Stimulated activated naive B cell treated with anti-CD40 and anti-IgM and Interleukin-4, amounts not matched to agents 10 μg/mL and 1 μg/mL and 100 μg/mL, for 72 hours (primary cell): ENCODE data around the gene PTPN21.
A peak's percentile ranks its signal among the peaks of the same experiment; 100 is the strongest.

ENCODE experiments used
- ATAC-seq, 2 donors: fragments of 150-1000 bp; cut with Tn5 transposase; replicated peaks; 2 replicates each; pipeline ENCODE4 v1.10.0; 2021; ENCODE audit warnings: moderate library complexity in 1 of 2
- DNase-seq: peaks from one replicate; pipeline ENCODE4 v3.0.0; 2021
- H3K27ac Mint-ChIP-seq: one replicate; pipeline ENCODE4 v1.8.0; 2022; ENCODE audit warnings: mild to moderate bottlenecking, mixed read lengths
- H3K27me3 Mint-ChIP-seq, 2 donors: one replicate each; pipeline ENCODE4 v1.8.0; 2022; ENCODE audit warnings: mixed read lengths in 2 of 2
- H3K36me3 Mint-ChIP-seq, 2 donors: one replicate each; pipeline ENCODE4 v1.8.0; 2022; ENCODE audit warnings: mixed read lengths in 2 of 2, mild to moderate bottlenecking in 1 of 2
- H3K4me1 Mint-ChIP-seq, 2 donors: one replicate each; pipeline ENCODE4 v1.8.0; 2022; ENCODE audit warnings: mixed read lengths in 2 of 2, mild to moderate bottlenecking in 1 of 2
- H3K4me3 Mint-ChIP-seq, 2 donors: one replicate each; pipeline ENCODE4 v1.8.0; 2022; ENCODE audit warnings: mild to moderate bottlenecking in 2 of 2, mixed read lengths in 2 of 2, moderate library complexity in 1 of 2
- H3K9me3 Mint-ChIP-seq, 2 donors: one replicate each; pipeline ENCODE4 v1.8.0; 2022; ENCODE audit warnings: mixed read lengths in 2 of 2, mild to moderate bottlenecking in 1 of 2

Gene PTPN21

GRCh38 chr14:88565427-88565826 is 10.6 kb upstream of the PTPN21 start:
- Mint-ChIP-seq H3K4me1 (peaks cover 12 to 27% of the 10 kb centered on the region in 2 donors), H3K36me3 (peaks cover 15 to 33% of the 10 kb centered on the region in 2 donors), H3K27me3 (peaks cover 7 to 9% of the 10 kb centered on the region in 2 donors), H3K27ac (no peak overlapping the region), H3K9me3 (peaks cover 4 to 5% of the 10 kb centered on the region in 2 donors), H3K4me3 (no peak overlapping the region)
- DNase-seq: no peak
- no peak for ATAC-seq

- Mint-ChIP-seq H3K27me3 (peaks cover 11 to 15% of the 10 kb centered on the region in 2 donors), H3K9me3 (peaks cover 4 to 5% of the 10 kb centered on the region in 2 donors), H3K36me3 (peaks cover 15 to 17% of the 10 kb centered on the region in 2 donors), H3K4me1 (peaks cover 14 to 27% of the 10 kb centered on the region in 2 donors), H3K27ac (peak overlapping the region; percentile 98), H3K4me3 (peak overlapping the region; percentile 93 to 95)
- DNase-seq: no peak
- ATAC-seq: no peak
These were observed 9.0 kb upstream of the PTPN21 start for GRCh38 chr14:88563845-88564244.

GRCh38 chr14:88562831-88563686 is 8.3 kb upstream of the PTPN21 start, which contains the start of gene ZC3H14:
Gene ZC3H14 (plus strand): TSS chr14:88563037. CDS start chr14:88563134, 97 bp downstream.
- Mint-ChIP-seq H3K9me3 (peaks cover 2% of the 10 kb centered on the region in 2 donors), H3K27me3 (peaks cover 13 to 17% of the 10 kb centered on the region in 2 donors), H3K4me3 (peak within 1 kb of the TSS; percentile 93 to 95), H3K36me3 (peaks cover 9 to 10% of the 10 kb centered on the region in 2 donors), H3K4me1 (peaks cover 15 to 27% of the 10 kb centered on the region in 2 donors), H3K27ac (peak within 1 kb of the TSS; percentile 98)
- peak; percentile 85 for DNase-seq
- peak; percentile 96 to 97 for ATAC-seq

GRCh38 chr14:88562532-88562830 is 7.7 kb upstream of the PTPN21 start:
- H3K27me3 Mint-ChIP-seq: peaks cover 13 to 17% of the 10 kb centered on the region in 2 donors
- H3K36me3 Mint-ChIP-seq: peaks cover 6 to 7% of the 10 kb centered on the region in 2 donors
- no peak for DNase-seq
- H3K4me3 Mint-ChIP-seq: peak overlapping the region; percentile 93 to 95
- H3K27ac Mint-ChIP-seq: peak overlapping the region; percentile 98
- peak in 1 of 2 donors; percentile 9 for ATAC-seq
- H3K9me3 Mint-ChIP-seq: no peaks in the 10 kb centered on the region
- H3K4me1 Mint-ChIP-seq: peaks cover 15 to 30% of the 10 kb centered on the region in 2 donors

- Mint-ChIP-seq H3K4me1 (peaks cover 20 to 39% of the 10 kb centered on the region in 2 donors), H3K27me3 (peaks cover 28 to 37% of the 10 kb centered on the region in 2 donors), H3K36me3 (peaks cover 4 to 5% of the 10 kb centered on the region in 2 donors), H3K9me3 (no peaks in the 10 kb centered on the region), H3K4me3 (no peak overlapping the region), H3K27ac (no peak overlapping the region)
- no peak for DNase-seq
- no peak for ATAC-seq
These were observed 5.0 kb upstream of the PTPN21 start for GRCh38 chr14:88559852-88560251.

GRCh38 chr14:88556581-88556980 is 1.8 kb upstream of the PTPN21 start:
- Mint-ChIP-seq H3K27me3 (peaks cover 37 to 53% of the 10 kb centered on the region in 2 donors), H3K36me3 (no peaks in the 10 kb centered on the region), H3K27ac (no peak overlapping the region), H3K4me3 (no peak overlapping the region), H3K4me1 (peaks cover 10 to 20% of the 10 kb centered on the region in 2 donors), H3K9me3 (no peaks in the 10 kb centered on the region)
- no peak for DNase-seq
- no peak for ATAC-seq

- Mint-ChIP-seq H3K27me3 (peaks cover 37 to 68% of the 10 kb centered on the region in 2 donors), H3K4me1 (peaks cover 10 to 20% of the 10 kb centered on the region in 2 donors), H3K36me3 (no peaks in the 10 kb centered on the region), H3K27ac (no peak overlapping the region), H3K9me3 (no peaks in the 10 kb centered on the region), H3K4me3 (peak overlapping the region; percentile 75 to 78)
- no peak for DNase-seq
- no peak for ATAC-seq
These were observed 836 bp downstream of the PTPN21 start for GRCh38 chr14:88553886-88554456.

- no peak for DNase-seq
- ATAC-seq: no peak
- H3K4me3 Mint-ChIP-seq: no peak overlapping the region
- peaks cover 7 to 20% of the 10 kb centered on the region in 2 donors for H3K4me1 Mint-ChIP-seq
- peaks cover 36 to 74% of the 10 kb centered on the region in 2 donors for H3K27me3 Mint-ChIP-seq
- no peaks in the 10 kb centered on the region for H3K9me3 Mint-ChIP-seq
- no peaks in the 10 kb centered on the region for H3K36me3 Mint-ChIP-seq
- H3K27ac Mint-ChIP-seq: no peak overlapping the region
These were observed 1.9 kb downstream of the PTPN21 start for GRCh38 chr14:88552876-88553275.

- Mint-ChIP-seq H3K4me1 (peaks cover 7 to 14% of the 10 kb centered on the region in 2 donors), H3K36me3 (no peaks in the 10 kb centered on the region), H3K4me3 (peak overlapping the region; percentile 74 to 77), H3K27ac (no peak overlapping the region), H3K9me3 (no peaks in the 10 kb centered on the region), H3K27me3 (peaks cover 36 to 76% of the 10 kb centered on the region in 2 donors)
- DNase-seq: no peak
- peak in 1 of 2 donors; percentile 30 for ATAC-seq
These were observed 2.8 kb downstream of the PTPN21 start for GRCh38 chr14:88551980-88552431.

GRCh38 chr14:88551094-88551870 is 3.5 kb downstream of the PTPN21 start:
- Mint-ChIP-seq H3K9me3 (no peaks in the 10 kb centered on the region), H3K4me1 (peaks cover 4 to 9% of the 10 kb centered on the region in 2 donors), H3K27me3 (peaks cover 30 to 69% of the 10 kb centered on the region in 2 donors), H3K4me3 (peak overlapping the region; percentile 74 to 77), H3K36me3 (no peaks in the 10 kb centered on the region), H3K27ac (no peak overlapping the region)
- DNase-seq: peak; percentile 57
- ATAC-seq: peak; percentile 75 to 82

- peaks cover 2 to 7% of the 10 kb centered on the region in 2 donors for H3K4me1 Mint-ChIP-seq
- no peaks in the 10 kb centered on the region for H3K9me3 Mint-ChIP-seq
- no peak for DNase-seq
- no peak overlapping the region for H3K27ac Mint-ChIP-seq
- H3K27me3 Mint-ChIP-seq: peaks cover 21 to 59% of the 10 kb centered on the region in 2 donors
- ATAC-seq: no peak
- H3K4me3 Mint-ChIP-seq: no peak overlapping the region
- no peaks in the 10 kb centered on the region for H3K36me3 Mint-ChIP-seq
These were observed 4.7 kb downstream of the PTPN21 start for GRCh38 chr14:88550078-88550477.

- Mint-ChIP-seq H3K27ac (no peak overlapping the region), H3K4me3 (no peak overlapping the region), H3K36me3 (no peaks in the 10 kb centered on the region), H3K27me3 (peaks cover 10 to 46% of the 10 kb centered on the region in 2 donors), H3K9me3 (no peaks in the 10 kb centered on the region), H3K4me1 (no peaks in the 10 kb centered on the region)
- DNase-seq (no peak), ATAC-seq (no peak)
These were observed 7.4 kb downstream of the PTPN21 start for GRCh38 chr14:88547386-88547780.

GRCh38 chr14:88546621-88547385 is 8.0 kb downstream of the PTPN21 start:
- Mint-ChIP-seq H3K27ac (no peak overlapping the region), H3K36me3 (no peaks in the 10 kb centered on the region), H3K27me3 (peaks cover 5 to 40% of the 10 kb centered on the region in 2 donors), H3K9me3 (no peaks in the 10 kb centered on the region), H3K4me3 (no peak overlapping the region), H3K4me1 (no peaks in the 10 kb centered on the region)
- DNase-seq (no peak), ATAC-seq (peak in 1 of 2 donors; percentile 32)
